ENCODE results near the gene SEMA3C.
A peak's percentile ranks its signal among the peaks of the same experiment; 100 is the strongest.

Gene SEMA3C

DNA sequence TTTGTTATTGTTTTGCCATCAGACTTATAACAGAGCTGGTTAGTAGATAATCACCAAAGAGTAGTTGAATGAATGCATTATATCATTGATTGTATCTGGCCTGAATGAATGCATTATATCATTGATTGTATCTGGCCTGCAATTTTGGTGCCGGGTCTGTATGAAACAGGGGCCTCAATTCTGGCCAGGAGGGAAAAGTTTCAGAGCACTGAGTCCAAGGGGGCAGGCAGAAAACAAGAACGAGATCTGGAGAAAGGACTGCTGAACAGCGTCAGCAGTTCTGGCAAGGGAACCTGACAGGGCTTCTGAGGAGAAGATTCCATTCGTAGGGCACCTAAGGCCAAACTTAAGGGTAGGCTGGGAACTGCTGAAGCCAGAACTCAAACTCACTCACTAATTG is 128.0 kb downstream of the SEMA3C start:
- no peak for TF ChIP-seq CTCF (IDR thresholded peaks at IDR 0.05; ENCODE audit: low read depth, low read length)
- DNase-seq (ENCODE audit: low read depth in 2 of 2): peak in 1 of 2 donors; percentile 52

DNA sequence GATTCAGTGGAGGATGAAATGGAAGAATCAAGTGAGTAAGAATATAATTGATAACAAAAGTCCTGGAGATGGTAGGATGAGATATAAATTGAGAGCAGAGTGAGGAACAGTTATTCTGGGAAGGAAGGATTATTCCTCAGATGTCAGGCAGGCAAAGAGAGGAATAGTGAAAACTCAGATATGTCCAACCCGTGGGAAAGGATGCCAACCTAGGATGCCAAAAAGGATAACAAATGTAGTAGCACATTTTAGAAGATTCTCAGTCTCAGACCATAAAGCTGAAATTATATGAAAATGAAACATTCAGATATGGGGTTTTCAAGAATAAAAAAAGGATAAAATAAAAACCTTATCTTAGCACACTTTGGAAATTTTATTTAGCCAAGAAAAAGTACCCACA is 131.1 kb downstream of the SEMA3C start:
- no peak overlapping the region for H3K4me3 ChIP-seq (replicated peaks in 1 of 2; ENCODE audit: low read depth in 2 of 2, low read length in 2 of 2)
- TF ChIP-seq CTCF (IDR thresholded peaks at IDR 0.05; ENCODE audit: low read depth, low read length): no peak
- no peak for DNase-seq (ENCODE audit: low read depth in 2 of 2)

More for the DNA sequence above, 128.0 kb downstream of the SEMA3C start:
- no peak overlapping the region for H3K4me3 ChIP-seq (replicated peaks in 1 of 2; ENCODE audit: low read depth in 2 of 2, low read length in 2 of 2)

DNA sequence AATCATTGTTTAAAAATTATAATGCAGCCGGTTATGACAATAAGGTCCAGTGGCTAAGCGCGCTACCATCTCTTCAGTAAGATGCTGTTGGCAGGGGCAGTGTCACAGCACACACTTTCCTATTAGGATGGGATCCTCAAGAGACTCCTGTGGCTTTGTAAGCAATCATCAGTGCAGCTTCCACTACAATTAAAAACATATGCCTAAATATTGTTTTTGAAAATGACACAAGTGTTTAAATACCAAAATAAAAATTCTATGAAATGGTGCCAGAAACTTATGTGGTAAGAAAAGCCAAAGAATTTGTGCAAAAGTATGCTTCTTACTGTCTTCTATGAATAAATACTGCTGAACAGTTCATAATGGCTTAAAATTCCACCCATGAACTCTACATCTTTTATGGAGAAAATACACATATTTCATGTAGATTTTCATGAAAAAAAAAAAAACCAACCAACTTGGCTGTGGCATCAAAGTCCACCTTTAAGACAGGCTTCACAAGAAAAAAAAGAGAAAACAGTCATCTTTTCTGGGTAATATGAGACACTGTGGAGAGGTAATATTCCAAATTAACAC is 132.8 kb downstream of the SEMA3C start:
- no peak overlapping the region for H3K4me3 ChIP-seq (replicated peaks in 1 of 2; ENCODE audit: low read depth in 2 of 2, low read length in 2 of 2)
- peak; percentile 39 to 51 for DNase-seq (ENCODE audit: low read depth in 2 of 2)
- TF ChIP-seq CTCF (IDR thresholded peaks at IDR 0.05; ENCODE audit: low read depth, low read length): no peak

DNA sequence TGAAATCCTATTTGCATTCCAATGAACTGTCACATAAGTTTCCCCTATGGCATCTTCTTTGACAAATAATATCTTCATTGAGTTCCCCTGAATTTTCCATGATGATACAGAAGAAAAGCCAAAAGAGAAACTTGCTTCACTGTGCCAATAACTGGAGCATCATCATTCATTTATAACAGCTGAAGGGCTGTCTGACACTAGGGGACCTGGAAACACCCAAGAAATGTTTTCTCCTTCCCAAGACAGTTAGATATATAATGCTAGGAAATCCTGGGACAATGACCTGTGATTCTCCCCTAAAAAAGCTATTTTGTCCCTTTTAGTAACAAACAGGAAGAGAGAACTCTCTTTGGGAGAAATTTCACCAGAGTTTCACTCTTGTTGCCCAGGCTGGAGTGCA is 133.6 kb downstream of the SEMA3C start:
- no peak for TF ChIP-seq CTCF (IDR thresholded peaks at IDR 0.05; ENCODE audit: low read depth, low read length)
- DNase-seq (ENCODE audit: low read depth in 2 of 2): no peak
- no peak overlapping the region for H3K4me3 ChIP-seq (replicated peaks in 1 of 2; ENCODE audit: low read depth in 2 of 2, low read length in 2 of 2)

DNA sequence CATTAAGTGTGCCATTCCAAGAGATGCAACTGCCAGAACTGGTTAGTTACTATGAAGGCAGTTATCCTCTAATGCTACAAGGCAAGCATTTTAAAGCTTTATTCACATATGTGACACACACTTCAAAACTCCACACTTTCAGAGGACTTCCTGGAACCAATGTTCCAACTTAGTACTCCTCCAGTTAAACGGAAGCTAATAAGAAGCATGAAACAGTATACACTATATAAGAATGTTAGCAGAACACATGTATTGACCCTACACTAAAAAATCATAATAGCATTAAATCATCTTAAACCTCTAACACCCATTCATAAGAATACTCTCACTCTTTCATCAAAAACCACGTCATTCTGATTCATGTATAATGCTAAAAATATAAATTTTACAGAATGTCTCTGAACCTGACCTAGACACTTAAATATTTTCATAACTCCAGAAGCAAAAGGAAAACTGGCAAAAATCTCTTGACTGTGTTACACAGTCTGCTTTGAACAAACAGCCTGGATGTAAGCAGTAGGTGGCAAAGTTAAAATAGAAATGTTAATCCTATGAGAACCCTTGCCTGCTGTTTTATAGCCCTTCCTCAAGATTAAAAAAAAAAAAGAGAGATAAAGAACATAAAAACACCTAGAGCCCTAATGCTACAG is 135.0 kb downstream of the SEMA3C start:
- peak; percentile 27 to 85 for DNase-seq (ENCODE audit: low read depth in 2 of 2)
- TF ChIP-seq CTCF (IDR thresholded peaks at IDR 0.05; ENCODE audit: low read depth, low read length): no peak

GRCh38 chr7:80783186-80783677 is 135.6 kb downstream of the SEMA3C start:
- no peak for DNase-seq (ENCODE audit: low read depth in 2 of 2)
- TF ChIP-seq CTCF (IDR thresholded peaks at IDR 0.05; ENCODE audit: low read depth, low read length): no peak
- no peak overlapping the region for H3K4me3 ChIP-seq (replicated peaks in 1 of 2; ENCODE audit: low read depth in 2 of 2, low read length in 2 of 2)

More for the DNA sequence above, 135.0 kb downstream of the SEMA3C start:
- no peak overlapping the region for H3K4me3 ChIP-seq (replicated peaks in 1 of 2; ENCODE audit: low read depth in 2 of 2, low read length in 2 of 2)
